ENCODE measurements around the gene SLC6A11.
A peak's percentile ranks its signal among the peaks of the same experiment; 100 is the strongest.

SLC6A11 gene

DNA sequence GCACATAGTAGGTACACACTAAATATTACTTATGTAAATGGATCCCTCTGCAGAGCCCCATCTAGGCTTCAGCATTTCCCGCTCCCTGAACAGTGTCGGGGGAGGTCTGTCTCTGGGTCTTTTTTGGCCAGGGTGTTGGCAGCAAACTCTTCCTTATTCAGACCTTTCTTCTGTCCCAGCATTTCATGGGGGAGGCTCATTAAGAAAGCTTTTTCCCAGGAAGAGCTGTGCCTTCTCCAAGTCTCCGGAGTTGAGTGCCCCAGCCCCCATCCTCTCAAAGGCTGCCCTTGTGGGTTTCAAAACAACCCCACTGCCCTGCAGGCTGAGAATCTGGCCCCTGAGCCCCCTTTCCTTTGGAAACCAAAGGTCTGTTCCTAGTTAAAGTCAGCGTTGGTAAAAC is 25.1 kb downstream of the SLC6A11 start:
- DNase-seq (ENCODE audit: low spot score), result no peak

DNA sequence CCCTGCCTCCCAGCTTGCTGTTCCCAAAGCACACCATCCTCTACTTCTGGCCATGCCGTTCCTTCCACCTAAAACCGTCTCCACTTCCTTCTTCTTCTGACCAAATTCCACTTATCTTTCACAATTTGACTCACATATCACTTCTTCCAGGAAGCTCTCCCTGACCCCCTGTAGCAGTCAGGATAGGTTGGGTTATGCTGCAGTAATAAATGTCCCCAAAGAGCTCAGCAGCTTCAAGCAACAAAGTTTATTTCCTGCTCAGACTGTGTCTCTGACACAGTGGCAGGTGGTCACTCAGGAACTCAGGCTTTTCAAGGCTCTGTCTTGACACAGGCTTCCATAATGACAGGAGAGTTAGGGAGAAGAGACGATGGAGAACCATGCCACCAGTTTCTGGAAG is 27.4 kb downstream of the SLC6A11 start:
- no peak for DNase-seq (ENCODE audit: low spot score)

DNA sequence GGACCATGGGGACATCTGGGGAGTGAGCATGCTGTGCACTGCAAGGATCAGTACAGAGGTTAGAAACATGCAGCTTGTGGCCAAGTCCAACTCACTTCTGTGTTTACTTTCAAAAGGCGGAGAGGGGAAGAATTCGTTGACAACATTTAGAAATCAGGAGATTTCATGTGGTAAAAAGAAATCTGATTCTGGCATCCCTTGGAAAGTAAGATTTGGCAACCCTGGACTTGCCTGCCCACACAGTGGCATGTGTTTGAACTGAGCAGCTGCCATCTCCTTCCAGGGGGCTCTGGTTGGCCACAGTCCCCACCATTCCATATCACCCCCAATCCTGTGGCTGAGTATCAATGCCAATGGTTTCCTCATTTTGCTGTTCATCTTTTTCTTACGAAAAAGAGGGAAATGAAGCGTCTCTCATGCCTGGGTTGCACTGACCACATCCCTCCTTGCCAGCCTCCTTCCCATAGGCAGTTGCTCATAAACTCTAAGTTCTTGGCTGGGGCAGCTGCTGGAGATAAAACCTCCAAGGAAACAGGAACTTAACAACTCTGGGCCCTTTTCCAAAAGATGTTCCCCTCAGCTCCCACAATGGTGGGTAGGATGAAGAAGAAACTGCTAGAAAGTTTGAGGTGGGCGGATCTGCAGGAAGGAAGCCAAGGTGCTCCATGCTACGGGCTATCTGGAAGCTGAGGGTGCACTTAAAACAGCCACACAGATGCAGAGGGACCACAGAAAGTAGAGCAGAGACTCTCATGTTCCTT is 29.2 kb downstream of the SLC6A11 start:
- no peak for DNase-seq (ENCODE audit: low spot score)

DNA sequence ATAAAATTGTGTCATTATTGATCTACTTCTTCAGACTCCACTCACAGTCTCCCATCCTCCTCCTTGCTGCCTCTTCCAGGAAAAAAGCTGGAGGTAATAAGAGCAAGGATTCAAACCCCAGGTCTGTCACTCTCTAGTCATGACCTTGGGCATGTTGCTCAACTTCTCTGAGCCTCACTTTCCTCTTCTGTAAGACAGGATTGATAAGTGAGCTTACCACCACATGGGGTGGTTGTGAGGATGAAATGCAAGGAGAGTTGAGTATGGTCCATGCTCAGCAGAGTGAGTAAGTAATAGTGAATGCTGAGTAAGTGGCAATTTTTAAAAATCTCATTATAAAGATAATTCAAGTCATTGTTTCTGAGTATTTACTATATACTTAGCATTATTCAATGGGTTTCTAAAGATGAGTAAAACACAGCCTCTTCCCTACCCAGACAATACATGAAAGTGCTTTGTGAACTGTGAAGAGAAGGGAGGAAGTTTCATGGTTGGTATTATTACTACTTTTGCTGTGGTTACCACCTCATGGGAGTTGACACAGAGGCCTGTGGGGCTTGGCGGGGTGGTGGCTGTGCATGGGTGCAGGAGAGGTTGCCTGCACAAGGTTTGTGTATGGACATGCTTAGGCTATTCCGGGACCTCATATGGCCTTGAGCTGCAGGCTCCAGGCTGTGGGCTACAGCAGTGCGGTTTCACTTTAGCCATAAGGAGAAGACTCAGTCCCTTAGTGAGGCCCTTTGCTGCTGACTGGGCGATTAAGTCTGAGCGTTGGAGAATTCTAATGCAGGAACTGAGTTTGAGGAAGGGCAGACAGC is 30.0 kb downstream of the SLC6A11 start:
- DNase-seq (ENCODE audit: low spot score), result no peak

DNA sequence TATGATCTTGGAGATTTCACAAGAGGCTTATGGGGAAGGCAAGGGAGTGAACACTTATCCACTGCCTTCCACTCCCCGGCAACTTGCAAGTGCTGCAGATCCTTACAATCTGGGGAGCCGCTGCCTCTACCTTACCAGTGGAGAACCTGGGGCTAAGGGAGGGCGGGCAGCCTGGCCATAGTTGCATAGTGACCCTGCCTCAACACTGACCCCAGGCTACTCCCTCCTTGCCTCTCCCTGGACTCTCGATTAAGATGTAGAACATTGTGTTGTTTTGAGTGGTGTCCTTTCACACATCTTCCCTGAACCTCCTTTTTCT is 30.6 kb downstream of the SLC6A11 start:
- DNase-seq (ENCODE audit: low spot score), result no peak

DNA sequence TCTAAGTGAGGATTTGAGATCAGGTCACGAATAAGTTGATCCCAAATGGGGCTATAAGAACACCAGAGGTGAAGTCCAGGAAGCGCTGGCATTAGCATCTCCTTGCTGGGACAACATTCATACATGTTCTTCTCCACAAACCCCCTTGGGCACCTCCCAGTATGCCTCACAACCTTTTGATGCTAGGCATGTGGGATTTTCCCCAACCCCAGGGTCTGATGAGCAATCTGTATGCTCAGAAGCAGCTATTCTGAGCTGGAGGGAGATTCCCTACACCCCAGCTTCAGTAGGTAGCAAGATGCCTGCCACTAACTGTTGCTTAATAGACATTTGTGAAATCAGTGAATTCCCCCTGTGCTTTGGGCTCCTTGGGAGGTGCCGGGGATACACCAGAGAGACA is 32.2 kb downstream of the SLC6A11 start:
- no peak for DNase-seq (ENCODE audit: low spot score)

DNA sequence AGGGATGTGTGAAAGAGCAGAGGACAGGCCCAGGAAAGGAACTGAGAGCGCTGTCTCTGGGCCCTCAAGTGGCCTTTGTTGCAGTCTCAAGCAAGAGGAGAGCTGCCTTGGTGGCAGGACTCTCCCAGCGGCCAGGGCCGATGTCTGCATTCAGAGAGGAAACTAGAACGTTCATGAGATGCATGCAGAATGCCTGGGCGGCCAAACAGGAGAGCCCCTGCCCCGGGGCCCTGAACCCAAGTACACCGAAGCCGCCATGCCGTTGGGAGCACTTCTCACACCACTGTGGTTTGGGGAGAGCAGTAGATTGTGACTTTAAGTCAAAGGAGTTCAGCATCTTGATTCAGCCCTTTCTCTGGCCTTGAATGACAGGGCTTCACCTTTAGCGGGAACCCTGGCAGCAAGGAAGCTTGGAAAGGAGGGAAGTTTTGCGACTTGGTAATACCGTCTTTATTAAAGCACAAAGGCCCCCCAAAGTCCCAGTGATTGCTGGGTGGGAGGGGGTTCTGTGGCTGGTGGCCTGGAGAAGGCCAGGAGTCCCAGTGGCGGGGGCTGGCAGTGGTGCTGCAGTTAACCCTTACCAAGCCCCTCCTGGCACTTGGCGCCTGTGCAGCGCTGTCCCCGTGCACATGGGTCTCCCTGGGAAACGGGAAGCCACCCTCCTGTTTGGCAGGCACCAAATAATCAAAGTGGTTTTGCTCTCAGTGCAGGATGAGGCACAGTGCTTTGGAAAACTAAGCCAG is 36.2 kb downstream of the SLC6A11 start:
- DNase-seq (ENCODE audit: low spot score), result no peak

DNA sequence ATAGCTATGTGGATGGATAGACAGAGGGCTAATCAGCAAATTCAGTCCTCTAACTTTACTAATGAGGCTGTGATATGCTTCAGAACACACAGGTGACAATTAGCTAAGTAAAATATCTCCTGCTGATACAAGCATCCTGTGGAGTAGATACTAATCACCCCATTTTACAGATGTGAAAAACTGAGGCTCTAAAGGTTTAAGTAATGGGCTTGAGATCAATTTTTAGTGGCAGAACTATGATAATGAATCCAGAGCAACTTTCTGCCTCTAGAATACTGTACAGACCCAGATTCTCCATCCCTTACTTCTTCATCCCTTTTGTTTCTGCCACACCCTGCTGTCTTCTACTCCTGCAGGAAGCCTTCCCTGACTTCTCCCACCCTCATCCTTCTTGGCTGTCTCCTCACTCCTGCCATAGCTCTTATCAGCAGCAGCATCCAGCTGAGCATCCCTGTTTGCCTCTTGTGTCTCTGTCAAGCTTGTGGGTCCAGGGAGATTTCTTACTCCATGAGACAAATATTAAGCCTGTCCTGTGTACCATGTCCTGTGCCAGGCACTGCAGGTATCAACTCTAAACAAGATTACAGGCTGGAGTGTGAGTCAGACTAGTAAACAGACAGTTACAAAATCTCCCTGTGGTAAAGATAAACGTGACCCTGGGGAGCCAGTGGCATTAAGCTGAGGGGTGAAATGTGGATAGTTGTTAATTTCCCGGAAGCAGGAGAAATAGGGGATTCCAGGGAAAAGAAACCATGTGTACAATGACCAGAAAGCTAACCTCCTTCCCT is 39.2 kb downstream of the SLC6A11 start:
- no peak for DNase-seq (ENCODE audit: low spot score)

DNA sequence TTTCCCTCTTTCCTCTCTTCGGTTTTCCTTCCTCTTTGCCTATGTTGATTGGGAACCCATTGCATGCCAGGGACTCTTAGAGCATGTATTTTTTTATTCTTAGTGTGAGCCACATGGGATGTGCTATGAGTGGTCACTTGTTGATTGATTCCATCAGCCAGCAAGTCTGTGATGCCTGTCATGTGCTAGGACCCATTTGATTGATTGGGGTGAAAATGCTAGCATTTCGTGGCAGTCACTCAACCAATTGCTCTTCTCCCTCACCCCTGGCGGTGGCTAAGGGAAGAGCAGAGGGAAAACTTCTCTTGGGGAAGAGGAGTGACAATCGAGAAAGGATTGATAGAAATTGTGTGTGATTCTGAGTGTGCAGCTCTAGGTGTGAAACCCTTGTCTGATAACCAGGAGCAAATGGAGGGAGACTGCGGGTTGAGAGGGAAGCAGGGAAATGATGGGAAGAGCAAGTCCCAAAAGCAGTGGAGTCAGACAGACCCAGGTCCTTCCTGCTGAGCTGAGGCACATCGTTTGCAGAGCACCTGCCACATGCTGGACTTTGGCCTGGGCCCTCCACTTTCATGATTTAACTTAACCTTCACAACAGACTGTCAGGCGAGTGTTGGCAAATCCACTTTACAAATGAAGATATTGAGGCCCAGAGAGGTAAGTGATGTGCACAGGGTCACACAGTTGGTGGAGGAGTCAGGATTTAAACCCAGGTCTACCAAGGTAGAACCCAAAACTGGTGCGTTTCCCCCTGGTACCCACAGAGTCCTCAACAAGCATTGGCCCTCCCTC is 40.0 kb downstream of the SLC6A11 start:
- no peak for DNase-seq (ENCODE audit: low spot score)

DNA sequence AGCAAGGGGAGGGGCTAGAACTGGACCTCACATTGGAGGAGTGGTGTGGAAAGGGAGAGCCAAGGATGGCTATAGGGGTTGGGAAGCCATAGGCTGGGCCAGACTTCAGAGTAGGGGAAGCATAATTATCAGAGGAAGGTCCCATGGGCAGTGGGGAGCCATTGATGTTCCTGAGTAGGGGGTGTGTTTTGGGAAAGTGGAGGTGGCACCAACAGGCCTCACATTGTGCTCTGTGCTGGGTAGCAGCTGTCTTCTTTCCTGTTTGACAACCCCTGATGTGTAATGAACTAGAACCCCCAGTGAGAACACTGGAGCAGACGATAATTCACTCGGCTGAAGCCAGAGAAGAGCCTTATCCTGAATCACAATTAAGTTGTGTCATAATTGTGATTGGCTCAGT is 41.2 kb downstream of the SLC6A11 start:
- no peak for DNase-seq (ENCODE audit: low spot score)

DNA sequence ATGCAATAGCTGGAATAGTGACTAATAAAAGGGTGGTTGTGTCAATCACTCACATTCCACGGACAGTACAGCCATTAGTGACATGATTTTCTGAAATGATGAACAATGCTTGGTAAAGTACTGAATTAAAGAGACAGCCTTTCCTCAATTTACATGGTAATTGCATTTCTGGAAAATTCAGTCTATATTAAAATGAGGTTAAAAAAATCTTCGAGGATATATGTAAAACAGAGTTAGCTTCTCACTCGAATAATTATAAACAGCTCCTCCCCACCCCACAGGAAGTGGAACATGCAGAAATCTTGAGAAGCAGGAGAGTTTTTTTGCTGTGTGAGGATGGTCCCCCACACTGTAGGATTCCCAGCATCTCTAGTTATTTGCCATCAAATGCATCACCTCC is 42.1 kb downstream of the SLC6A11 start:
- DNase-seq (ENCODE audit: low spot score), result no peak

DNA sequence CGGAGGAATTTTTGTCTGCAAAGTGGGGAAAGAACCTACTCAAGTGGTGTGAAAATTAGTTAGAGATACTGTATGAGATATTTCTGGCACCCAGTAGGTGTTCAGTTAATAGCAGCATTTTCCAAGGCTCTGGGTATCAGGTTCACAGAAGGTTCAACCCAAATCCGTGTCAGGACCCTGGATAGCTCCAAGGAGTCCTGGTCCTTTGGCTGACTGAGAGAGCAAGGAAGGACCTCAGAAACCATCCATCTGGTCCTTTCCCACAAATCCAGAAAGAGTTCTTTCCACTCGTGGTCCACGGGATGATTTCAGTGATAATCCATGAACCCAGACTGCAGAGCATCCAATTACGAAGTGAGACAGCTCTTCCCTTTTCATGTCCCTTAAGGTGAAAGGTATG is 51.4 kb downstream of the SLC6A11 start:
- peak; percentile 56 for DNase-seq (ENCODE audit: low spot score)

DNA sequence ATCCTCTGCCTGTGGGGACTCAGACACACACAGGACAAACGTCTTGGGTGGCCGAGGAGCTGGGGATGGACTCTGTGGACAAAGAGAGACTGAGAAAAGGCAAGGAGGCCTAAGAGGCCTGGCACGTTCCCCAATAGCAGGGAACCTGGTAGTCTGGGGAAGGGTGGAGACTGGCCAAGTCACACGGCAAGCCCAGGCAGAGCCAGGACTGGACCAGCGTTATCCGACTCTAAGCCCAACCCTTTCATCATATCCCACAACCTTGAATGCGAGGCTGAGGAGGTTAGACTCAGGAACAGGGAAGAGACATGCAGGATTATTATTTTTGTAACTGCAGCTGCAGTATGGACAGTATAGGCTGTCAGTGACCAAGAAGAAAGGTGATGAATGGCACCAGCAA is 53.4 kb downstream of the SLC6A11 start:
- DNase-seq (ENCODE audit: low spot score), result no peak

DNA sequence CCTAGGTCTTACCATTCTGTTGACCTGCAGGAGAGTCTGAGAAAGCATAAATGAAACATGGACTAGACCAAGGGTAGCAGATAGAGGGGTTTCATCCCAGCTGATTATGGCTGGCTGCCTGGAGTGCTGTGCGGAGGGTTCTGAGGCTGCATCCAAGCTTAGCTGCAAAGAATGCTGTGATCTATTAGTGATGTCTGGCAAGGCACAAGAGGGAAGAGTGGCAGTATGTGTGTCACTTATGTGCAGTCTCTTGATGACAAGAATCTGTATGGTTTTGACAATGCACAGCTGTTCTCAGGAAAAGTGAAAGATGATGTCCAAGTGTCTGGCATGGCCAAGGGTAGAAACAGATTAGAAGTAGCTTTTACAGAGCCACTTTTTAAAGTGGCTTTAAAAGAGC is 54.3 kb downstream of the SLC6A11 start:
- DNase-seq (ENCODE audit: low spot score), result no peak

DNA sequence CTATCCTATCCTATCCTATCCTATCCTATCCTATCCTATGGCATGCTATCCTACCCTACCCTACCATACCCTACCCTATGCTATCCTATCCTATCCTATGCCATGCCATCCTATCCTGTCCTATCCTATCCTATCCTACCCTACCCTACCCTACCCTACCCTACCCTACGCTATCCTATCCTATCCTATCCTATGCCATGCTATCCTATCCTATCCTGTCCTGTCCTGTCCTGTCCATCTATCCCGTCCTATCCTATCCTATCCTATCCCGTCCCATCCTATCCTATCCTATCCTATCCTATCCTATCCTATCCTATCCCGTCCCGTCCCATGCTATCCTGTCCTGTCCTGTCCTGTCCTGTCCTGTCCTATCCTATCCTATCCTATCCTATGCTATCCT is 57.4 kb downstream of the SLC6A11 start:
- no peak for DNase-seq (ENCODE audit: low spot score)

DNA sequence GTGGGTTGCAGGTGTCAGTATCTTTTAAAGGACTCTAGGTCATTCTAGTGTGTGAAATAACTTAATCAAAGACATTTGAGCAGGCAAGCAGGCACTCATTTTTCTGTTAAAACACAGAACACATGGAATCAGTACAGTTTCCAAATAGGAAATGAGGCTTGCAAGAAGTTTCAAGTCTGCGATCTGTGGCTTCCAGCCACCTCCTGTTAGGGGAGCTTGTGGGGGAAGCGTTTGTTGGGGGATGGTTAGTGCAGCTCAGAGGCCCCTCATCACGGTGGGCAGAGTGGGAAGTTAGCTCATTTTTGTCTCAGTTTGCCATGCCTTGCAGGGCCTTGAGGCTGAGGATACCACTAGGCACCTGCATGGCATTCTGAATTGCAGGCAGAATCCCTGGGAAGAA is 59.9 kb downstream of the SLC6A11 start:
- DNase-seq (ENCODE audit: low spot score), result no peak

DNA sequence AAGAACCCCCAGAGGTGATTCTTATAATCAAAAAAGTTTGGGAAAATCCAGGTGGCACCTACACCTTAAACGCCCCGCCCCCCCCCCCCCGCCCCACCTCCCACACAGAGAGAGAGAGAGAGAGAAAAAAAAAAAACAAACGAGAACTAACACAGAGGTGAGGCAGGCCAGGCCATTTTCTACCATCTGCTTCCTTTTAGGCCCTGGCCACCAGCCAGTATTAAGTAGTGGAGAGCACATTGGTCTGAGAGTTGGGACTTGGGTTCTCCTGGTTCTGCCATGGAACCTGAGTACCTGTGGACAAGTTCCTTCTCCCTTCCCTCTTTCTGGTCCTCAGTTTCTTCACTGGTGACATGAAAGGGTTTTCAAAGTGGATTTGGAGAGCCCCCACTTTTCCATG is 60.6 kb downstream of the SLC6A11 start:
- DNase-seq (ENCODE audit: low spot score), result no peak

DNA sequence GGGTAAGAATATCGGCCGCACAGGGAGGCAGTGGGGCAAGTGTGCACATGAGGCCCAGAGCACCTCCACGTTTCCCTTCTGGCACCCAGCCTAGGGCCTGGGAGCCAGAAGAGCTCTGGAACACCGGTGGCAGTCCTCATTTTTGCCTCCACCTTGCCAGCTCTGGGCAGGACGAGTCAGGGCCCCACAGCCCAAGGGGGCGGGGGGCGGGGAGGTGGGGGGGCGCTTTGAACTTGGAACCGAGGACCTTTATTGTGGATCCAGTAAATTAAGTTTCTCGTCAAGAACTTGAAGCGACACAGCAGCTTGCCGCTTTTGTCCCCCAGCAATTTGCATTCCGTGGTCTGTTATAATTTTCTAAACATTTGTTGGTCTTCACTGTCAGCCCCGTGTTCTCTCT is 66.8 kb downstream of the SLC6A11 start:
- DNase-seq (ENCODE audit: low spot score), result no peak

DNA sequence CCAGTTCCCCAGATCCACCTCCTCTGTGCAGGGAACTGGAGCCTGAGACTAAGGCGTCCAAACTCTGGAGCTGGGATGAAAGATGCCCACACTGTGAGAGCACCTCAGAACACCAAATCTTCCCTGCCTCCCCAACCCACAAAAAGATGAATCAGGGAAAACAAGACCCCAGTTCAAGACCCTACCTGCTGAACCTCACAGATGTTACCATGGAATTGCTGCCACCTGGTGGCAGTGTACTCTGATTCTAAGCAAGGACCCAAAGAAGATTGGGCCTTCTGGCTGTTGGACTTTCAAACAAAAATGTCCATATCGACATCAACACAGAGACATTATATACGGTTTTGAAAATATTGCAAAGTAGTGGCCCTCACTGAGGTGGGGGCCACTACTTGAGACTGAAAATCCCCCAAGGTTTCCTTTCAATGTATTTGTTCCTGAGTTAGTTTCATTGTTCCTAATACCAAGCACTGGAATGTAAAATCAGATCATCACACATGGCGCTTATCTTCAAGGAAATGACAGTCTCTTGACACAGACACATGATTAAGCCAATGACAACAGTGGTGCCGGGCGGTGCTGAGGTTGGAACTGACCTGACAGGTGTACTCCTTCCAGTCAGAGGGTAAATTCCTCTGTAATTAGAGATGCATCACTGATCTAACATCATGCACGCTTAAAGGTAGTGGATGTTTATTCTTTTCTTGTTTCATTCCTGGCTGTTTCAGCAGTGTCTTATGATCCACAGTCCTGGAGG is 67.6 kb downstream of the SLC6A11 start:
- no peak for DNase-seq (ENCODE audit: low spot score)

DNA sequence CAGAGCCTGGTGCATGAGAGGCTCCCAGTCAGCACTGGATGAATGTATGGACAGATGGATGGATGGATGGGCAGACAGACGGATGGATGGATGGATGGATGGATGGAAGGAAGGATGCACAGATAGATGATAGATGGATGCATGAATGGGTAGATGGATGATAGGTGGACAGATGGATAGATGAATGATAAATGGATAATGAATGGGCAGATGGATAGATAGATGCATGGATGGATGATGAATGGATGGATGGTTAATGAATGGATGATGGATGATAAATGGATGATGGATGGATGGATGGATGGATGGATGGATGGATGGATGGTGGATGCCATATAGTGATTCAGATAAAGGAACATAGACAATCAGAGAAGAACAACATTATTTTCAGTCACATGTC is 71.0 kb downstream of the SLC6A11 start:
- no peak for DNase-seq (ENCODE audit: low spot score)
